H1 (cell line): ENCODE data around the gene PLD2.

Experiments used
- YY1 ChIP-seq: IDR thresholded peaks from 2 replicates; pipeline ENCODE4 v1.6.1; 2011; ENCODE audit warnings: low read depth, mild to moderate bottlenecking, low read length
- TF ChIP-seq, protein P1 (sequence below), 3 experiments: IDR thresholded peaks; 1 replicate in 2 of 3; 2 replicates in 1 of 3; pipeline versions ENCODE4 v1.5.1 to v1.6.1; 2011; ENCODE audit warnings: low read length in 3 of 3, mild to moderate bottlenecking in 3 of 3, inconsistent platforms in 2 of 3, low read depth in 1 of 3, moderate library complexity in 1 of 3; ENCODE audit not compliant: insufficient read depth in 1 of 3; ENCODE audit errors: control extremely low read depth in 1 of 3

DNA sequence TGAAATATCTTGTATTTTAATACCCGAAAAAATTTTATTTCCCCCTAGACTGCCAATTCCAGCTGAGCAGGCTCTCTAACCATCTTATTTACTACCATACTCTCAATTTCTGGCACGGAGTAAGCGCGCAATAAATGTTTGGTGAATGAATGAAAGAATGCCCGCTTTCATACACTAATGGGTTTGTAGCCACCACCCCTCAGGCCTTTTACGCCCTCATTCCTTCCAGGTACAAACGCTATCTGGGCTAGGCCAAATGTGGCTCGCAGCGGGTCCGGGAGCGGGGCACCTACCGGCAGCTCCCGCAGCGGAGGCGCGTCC is 536 bp upstream of the PLD2 start:
- TF ChIP-seq YY1: no peak
- TF ChIP-seq, protein P1, sequence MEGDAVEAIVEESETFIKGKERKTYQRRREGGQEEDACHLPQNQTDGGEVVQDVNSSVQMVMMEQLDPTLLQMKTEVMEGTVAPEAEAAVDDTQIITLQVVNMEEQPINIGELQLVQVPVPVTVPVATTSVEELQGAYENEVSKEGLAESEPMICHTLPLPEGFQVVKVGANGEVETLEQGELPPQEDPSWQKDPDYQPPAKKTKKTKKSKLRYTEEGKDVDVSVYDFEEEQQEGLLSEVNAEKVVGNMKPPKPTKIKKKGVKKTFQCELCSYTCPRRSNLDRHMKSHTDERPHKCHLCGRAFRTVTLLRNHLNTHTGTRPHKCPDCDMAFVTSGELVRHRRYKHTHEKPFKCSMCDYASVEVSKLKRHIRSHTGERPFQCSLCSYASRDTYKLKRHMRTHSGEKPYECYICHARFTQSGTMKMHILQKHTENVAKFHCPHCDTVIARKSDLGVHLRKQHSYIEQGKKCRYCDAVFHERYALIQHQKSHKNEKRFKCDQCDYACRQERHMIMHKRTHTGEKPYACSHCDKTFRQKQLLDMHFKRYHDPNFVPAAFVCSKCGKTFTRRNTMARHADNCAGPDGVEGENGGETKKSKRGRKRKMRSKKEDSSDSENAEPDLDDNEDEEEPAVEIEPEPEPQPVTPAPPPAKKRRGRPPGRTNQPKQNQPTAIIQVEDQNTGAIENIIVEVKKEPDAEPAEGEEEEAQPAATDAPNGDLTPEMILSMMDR (IDR thresholded peaks at IDR 0.05; ENCODE audit: control extremely low read depth in 1 of 3, insufficient read depth in 1 of 3, low read depth in 1 of 3, low read length in 3 of 3): no peak
